ENCODE results near the gene SMG5. TPM values are rescaled to one million over a fixed set of nuclear protein-coding genes. Genes with fewer than 3 reads are reported as not detected.
"Not testable (repeated sequence)": the region's sequence is repeated elsewhere in the genome, so short reads cannot be mapped to it uniquely, and the experiment has no call there.

Gene SMG5
- total RNA-seq, 1 donor from 2014 or later: 38.0 TPM

DNA sequence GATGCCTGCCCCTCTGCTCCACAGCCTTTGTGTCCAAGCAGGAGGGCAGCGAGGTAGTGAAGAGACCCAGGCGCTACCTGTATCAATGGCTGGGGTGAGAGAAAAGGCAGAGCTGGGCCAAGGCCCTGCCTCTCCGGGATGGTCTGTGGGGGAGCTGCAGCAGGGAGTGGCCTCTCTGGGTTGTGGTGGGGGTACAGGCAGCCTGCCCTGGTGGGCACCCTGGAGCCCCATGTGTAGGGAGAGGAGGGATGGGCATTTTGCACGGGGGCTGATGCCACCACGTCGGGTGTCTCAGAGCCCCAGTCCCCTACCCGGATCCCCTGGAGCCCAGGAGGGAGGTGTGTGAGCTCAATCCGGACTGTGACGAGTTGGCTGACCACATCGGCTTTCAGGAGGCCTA lies 39.9 kb downstream of the SMG5 start:
- no peak for ATAC-seq

DNA sequence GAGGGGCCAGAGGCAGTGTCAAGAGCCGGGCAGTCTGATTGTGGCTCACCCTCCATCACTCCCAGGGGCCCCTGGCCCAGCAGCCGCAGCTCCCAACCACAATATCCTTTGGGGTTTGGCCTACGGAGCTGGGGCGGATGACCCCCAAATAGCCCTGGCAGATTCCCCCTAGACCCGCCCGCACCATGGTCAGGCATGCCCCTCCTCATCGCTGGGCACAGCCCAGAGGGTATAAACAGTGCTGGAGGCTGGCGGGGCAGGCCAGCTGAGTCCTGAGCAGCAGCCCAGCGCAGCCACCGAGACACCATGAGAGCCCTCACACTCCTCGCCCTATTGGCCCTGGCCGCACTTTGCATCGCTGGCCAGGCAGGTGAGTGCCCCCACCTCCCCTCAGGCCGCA lies 40.7 kb downstream of the SMG5 start, which contains the start of gene BGLAP:
Gene BGLAP (plus strand): TSS at position 259 of the 400 bp plus-strand sequence. CDS start 48 bp downstream, at position 307.
- no peak for ATAC-seq

DNA sequence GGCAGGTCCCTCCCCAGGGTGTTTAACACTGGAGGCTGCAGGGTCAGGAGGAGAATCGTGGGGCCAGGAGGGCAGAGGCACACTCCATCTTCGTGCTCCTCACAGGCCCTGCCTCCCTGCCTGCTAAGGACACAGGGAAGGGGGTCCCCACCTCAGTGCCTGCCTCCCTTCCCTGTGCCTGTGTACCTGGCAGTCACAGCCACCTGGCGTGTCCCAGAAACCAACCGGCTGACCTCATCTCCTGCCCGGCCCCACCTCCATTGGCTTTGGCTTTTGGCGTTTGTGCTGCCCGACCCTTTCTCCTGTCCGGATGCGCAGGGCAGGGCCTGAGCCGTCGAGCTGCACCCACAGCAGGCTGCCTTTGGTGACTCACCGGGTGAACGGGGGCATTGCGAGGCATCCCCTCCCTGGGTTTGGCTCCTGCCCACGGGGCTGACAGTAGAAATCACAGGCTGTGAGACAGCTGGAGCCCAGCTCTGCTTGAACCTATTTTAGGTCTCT lies 41.3 kb downstream of the SMG5 start:
- peak; percentile 69 for ATAC-seq

DNA sequence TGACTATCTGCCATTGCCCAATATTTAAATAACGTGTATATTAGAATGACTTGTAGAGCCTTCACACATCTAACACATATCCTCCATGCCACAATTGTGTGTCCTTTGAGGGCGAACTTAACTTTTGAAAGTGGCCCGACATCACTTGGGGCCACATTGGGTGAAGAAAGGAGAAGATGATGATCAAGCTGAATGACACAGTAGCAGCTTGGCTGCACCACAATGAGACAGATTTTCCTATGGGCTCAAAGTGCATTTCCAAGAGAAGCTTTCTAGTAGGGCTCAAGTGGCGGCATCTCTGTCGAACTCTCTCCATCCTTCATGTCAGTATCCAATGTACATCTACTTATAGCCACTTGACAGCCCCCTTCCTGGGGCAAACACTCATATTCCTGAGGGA lies 44.4 kb downstream of the SMG5 start:
- no peak for ATAC-seq

DNA sequence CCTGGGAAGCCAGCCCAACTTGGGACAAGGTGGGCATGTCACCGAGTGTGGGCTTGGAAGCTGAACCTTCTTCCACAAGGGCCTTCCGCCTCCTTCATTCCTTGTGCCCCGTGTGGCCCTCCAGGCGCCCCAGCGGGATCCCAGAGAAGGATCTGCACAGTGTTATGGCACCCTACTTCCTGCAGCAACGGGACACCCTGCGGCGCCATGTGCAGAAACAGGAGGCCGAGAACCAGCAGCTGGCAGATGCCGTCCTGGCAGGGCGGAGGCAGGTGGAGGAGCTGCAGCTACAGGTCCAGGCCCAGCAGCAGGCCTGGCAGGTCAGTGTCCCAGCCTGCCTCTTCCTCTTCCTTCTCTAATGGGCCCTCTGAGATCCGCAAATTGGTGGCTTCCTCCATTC lies 46.5 kb downstream of the SMG5 start:
- ATAC-seq: peak; percentile 48

DNA sequence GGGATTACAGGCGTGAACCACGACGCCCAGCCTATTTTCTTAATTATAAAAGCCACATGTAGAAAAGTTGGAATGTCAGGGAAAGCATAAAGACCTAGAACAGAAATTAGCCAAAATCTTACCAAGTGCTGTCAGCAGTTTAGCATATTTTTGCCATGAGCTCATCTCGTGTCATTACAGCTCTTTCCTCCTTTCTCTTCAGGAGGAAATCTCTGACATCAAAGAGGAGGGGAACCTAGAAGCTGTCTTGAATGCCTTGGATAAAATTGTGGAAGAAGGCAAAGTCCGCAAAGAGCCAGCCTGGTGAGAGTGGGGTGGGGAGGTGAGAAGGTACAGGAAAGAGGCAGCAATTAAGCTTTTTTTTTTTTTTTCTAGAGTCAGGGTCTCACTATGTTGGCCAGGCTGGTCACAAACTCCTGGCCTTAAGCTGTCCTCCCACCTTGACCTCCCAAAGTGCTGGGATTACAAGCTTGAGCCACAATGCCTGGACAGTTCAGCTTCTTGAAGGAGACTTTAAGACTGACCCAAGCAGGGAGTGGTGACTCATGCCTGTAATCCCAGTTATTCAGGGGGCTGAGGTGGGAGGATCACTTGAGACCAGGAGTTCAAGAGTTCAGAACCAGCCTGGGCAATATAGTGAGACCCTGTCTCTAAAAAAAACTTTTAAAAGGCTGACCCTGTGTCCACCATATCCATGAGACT lies 49.0 kb downstream of the SMG5 start:
- no peak for ATAC-seq

DNA sequence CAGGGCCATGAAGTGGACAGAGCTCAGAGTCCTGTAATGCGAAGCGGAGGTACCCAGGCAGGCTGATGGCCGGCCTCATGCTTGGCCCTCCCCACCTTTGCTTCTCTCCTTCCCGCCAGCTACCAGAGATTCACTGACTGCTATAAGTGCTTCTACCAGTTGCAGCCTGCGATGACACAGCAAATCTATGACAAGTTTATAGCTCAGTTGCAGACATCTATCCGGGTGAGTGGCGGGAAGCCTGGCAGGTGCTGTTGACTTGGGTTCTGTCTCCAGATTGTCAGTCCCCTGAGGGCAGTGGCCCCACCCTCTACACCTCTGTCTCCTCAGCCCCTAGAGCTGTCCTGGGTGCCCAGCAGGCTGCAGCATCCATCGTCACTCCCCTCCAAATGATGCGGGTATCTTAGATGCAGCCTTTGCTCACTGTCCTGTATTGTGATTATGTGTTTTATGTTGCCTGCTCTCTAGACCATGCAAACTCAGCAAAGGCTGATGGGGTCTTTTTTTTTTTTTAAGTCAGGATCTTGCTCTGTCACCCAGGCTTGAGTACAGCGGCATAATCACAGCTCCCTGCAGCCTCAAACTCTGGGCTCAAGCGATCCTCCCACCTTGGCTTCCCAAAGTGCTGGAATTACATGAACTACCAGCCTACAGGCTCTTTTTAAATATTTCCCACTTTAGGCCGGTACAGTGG lies 50.3 kb downstream of the SMG5 start:
- peak; percentile 11 for ATAC-seq

DNA sequence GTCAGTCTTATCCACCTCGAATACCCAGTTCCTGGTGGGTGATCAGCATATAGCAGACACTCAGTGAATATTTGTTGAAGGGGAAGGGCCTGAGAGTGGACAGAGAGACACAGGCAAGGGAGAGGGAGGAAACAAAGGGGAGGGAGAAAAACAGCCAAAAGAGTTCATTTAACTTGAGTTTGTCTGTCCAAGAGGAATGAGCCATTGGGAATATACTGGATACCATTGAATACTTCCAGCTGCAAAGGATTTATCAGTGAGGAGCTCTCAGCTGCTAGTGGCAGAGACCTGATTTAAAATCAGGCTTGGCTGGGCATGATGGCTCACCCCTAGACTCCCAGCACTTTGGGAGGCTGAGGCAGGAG lies 52.2 kb downstream of the SMG5 start:
- ATAC-seq: no peak

DNA sequence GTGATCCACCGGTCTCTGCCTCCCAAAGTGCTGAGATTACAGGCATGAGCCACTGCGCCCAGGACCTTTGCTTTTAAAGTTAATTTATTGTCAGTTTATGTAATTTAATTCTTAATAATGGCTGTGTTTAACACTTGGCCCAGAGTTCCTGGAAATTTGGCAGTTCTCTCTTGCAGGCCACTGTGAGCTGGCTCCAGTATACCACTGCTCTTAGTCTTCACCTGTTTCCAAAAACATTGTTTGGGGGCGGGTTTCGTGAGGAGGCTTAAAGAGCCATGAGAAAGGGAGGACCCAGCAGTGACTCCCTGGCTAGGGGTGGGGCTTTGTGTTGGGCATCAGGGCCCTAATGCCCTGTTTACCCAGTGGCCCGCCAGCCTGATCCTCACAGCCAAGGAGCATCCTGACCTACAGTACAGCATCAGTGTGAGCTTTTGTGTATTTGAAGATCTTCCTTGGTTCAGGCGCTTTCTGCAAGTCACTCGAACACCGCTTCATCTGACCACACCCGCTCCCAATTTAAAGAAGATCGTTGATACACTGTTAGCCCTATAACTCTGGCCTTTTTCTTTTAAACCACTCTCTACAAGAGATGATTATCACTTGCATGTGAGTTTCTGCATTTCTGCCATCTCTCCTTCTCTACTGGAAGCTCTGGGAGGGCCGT lies 52.7 kb downstream of the SMG5 start:
- no peak for ATAC-seq

DNA sequence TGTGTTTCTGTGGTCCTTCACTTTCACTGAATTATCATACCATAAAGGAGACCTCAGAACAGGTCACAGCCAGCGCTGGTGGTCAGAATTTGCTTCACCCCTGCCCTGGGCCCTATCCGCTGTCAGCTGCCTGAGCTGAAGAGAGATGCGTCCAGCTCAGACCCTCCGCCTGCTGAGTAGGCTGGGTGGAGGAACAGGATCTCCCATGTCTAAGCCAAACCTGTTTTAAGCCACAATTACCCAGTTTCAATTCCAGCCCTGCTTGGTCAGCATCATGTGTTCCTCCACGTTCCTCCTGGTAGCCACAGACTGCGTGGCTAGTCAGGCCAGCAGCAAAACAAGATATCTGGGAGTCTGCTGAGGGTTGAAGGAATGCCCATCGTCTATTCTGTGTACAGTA lies 54.1 kb downstream of the SMG5 start:
- peak; percentile 29 for ATAC-seq

DNA sequence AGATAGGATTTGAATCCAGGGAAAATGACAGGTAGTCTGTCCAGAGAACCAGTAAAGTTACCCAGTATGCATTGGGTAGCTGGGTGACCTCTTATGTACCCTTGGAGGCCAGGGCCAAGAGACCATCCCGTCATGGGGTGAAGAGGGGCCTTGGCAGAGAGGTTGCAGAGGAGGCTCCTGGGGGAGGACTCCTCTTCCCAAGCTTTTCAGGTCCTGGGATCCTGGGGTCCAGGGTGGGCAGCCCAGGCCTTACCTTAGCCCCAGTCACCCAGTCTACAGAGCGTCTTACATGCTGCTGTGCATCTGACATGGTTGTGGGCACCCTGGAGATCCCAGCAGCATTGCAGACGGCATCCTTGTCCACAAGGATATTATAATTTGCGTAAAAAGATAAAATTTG lies 55.8 kb downstream of the SMG5 start:
- ATAC-seq: no peak

DNA sequence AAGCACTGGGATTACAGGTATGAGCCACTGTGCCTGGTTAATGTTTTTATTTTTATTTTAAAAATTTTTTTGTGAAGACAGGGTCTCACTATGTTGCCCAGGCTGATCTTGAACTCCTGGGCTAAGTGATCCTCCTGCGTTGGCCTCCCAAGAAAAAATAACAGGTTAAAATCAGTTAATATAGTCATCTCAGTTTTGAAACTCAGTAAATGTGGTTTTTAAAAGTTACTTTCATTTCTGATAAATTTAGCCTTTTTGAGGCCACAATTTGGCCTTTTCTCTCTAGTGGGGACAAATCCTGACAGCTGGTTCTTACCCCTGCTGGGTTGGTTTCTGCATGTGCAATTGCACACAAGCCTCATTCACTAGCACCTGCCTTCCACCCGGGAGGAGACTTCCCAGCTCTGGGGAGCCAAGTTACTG lies 56.5 kb downstream of the SMG5 start:
- ATAC-seq: no peak

DNA sequence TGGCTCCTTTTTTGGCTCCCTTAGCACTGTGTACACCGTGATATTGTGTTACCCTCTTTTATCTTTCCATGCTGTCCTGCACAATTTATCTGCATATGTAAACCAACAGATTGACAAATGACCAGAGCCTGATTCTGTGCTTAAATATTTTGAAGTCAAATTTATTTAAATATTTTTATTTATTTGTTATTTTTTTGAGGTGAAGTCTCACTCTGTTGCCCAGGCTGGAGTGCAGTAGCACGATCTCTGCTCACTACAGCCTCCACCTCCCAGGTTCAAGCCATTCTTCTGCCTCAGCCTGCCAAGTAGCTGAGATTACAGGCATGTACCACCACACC lies 57.0 kb downstream of the SMG5 start:
- no peak for ATAC-seq

DNA sequence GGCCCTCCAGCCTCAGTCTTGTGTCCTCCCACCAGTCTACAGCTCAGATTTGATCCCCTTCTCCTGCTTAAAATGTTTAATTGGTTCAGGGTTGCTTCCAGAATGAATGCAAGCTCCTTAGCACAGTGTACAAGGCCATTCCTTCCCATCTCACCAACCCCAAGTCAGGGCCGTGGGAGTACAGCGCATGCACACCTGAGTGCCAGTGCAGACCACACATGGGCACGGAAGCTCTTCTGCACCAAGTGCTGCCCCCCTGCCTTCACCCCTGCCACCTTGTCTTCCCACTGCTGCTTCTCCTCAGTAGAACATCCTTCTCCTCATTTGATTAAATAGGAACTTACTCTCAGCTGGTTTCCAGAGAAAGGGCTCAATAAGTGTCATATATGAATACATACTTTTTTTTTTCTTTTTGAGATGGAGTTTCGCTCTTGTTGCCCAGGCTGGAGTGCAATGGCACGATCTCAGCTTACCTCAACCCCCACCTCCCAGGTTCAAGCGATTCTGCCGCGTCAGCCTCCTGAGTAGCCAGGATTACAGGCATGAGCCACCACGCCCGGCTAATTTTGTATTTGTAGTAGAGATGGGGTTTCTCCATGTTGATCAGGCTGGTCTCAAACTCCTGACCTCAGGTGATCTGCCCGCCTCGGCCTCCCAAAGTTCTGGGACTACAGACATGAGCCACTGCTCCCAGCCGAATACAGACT lies 60.5 kb downstream of the SMG5 start:
- no peak for ATAC-seq

DNA sequence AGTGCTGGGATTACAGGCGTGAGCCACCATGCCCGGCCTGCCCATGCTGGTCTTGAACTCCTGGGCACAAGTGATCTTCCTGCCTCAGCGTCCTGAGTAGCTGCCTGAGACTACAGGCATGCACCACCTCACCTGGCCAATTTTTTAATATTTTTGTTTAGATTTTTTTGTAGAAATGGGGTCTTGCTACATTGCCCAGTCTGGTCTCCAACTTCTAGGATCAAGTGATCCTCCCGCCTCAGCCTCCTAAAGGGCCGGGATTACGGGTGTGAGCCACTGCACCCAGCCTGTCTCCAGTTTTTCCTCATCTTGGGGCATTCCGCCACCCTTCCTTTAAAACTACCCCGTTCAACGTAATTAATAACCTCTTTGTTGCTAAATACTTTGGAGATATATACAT lies 62.4 kb downstream of the SMG5 start:
- no peak for ATAC-seq

DNA sequence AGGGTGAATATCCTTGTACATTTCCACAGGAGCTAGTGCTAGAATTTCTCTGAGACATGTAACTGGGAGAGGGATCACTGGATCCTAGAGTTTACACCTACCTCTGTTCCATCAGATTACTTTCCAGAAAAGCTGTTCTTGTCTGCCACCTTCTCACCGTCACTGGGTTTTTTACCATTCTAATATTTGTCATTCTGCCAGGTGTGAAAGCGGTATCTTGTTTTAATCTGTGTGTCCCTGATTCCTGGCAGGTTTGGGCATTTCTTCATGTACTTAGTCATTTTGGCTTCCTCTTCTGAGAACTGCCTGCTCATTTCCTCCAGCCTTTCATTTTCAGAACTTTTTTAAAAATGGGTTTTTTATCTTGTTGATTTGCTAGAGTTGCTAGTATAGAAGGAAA lies 64.8 kb downstream of the SMG5 start:
- ATAC-seq: peak; percentile 23

DNA sequence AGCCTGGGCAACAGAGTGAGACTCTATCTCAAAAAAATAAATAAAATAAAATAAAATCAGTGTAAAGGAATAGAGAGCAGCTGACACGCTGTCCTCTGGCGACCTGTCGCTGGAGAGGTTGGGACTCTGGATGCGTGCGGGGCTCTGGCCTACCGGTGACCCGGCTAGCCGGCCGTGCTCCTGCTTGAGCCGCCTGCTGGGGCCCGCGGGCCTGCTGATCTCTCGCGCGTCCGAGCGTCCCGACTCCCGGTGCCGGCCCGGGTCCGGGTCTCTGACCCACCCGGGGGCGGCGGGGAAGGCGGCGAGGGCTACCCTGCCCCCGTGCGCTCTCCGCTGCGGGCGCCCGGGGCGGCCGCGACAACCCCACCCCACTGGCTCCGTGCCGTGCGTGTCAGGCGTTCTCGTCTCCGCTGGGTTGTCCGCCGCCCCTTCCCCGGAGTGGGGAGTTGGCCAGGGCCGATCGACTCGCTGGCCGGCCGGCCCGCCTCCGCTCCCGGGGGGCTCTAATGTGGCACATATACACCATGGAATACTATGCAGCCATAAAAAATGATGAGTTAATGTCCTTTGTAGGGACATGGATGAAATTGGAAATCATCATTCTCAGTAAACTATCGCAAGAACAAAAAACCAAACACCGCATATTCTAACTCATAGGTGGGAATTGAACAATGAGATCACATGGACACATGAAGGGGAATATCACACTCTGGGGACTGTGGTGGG lies 66.1 kb downstream of the SMG5 start:
- ATAC-seq: not testable (repeated sequence)

DNA sequence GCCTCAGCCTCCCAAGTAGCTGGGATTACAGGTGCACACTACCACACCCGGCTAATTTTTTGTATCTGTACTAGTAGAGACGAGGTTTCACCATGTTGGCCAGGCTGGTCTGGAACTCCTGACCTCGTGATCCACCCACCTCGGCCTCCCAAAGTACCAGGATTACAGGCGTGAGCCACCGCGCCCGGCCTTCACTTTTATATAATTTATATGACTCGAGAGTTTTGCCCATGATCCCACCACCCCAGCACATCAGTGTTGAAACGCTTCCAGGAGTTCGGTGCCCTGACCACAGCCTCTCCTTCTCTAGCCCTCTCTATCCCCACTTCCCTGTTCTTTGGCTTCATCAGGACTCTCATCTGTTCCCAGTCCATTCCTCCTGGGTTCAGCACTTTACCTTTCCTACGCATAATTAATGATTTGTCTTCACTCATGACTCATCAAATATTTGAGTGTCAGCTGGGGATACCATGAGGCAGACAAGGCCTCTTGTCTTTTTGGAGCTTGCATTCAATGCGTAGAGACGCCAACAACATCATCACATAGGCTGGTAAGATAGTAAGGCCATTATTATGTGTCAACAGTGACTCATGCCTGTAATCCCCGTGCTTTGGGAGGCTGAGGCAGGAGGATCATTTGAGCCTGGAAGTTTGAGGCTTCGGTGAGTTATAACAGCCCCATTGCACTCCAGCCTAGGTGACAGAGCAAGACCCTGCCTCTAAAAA lies 68.4 kb downstream of the SMG5 start:
- ATAC-seq: peak; percentile 67

DNA sequence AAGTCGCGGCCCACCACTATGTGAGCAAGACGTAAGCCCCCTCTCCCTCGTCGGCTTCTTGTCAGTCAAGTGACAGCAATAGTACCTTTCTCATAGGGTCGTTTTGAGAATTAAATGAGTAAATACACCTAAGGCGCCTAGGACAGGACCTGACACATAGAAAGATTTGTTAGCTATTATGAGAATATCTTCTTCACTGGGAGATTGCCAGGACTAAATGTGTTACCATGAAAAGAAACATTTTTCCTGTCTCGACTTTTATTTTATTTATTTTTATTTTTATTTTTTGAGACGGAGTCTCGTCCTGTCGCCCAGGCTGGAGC lies 69.0 kb downstream of the SMG5 start:
- ATAC-seq: no peak

DNA sequence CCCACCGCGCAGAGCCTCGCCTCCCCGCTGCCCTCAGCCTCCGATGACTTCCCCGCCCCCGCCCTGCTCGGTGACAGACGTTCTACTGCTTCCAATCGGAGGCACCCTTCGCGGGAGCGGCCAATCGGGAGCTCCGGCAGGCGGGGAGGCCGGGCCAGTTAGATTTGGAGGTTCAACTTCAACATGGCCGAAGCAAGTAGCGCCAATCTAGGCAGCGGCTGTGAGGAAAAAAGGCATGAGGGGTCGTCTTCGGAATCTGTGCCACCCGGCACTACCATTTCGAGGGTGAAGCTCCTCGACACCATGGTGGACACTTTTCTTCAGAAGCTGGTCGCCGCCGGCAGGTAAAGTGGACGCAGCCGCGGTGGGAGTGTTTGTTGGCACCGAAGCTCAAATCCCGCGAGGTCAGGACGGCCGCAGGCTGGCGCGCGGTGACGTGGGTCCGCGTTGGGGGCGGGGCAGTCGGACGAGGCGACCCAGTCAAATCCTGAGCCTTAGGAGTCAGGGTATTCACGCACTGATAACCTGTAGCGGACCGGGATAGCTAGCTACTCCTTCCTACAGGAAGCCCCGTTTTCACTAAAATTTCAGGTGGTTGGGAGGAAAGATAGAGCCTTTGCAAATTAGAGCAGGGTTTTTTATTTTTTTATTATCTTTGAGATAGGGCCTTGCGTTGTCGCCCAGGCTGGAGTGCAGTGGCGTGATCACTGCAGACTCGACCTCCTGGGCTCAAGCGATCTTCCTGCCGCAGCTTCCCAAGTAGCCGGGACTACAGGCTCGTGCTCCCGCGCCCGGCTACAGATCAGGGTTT lies 69.6 kb downstream of the SMG5 start, which contains the start of gene PMF1:
Gene PMF1 (plus strand): TSS at position 175 of the 811 bp plus-strand sequence. CDS start 9 bp downstream, at position 184.
- ATAC-seq: peak; percentile 94

DNA sequence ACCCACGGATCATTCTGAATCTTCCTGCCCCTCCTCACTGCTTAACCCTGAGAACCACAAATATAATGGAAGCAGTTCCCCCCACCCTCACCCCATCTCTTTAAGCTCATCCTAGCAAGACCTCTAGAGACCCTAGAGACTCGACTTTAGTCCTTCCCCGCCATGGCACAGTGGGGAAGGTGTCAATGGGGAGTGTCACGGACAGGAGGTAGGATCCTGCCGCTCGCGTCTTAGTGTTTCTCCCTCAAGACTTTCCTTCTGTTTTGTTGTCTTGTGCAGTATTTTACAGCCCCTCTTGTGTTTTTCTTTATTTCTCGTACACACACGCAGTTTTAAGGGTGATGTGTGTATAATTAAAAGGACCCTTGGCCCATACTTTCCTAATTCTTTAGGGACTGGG lies 70.5 kb downstream of the SMG5 start:
- no peak for ATAC-seq

All from esophagus mucosa (tissue), 1 donor.